WTC11 (cell line): ENCODE data around the gene LARP1B. TPM values are rescaled to one million over a fixed set of nuclear protein-coding genes. Genes with fewer than 3 reads are reported as not detected.

Experiments
- ATAC-seq: fragments of 200-7000 bp; cut with Tn5 transposase; 2 replicates; pipeline ENCODE4 v1.10.0; 2021; ENCODE audit warnings: mild to moderate bottlenecking, moderate library complexity
- CTCF ChIA-PET: fragments of 300-600 bp; sonication (Branson Sonifier 250); formaldehyde crosslinking; loops from one replicate; lab custom pipeline; 2021; ENCODE audit warnings: antibody characterized with exemption; lab: Charles Lee
- POLR2A ChIA-PET: fragments of 350-600 bp; sonication (Branson Sonifier 250); formaldehyde crosslinking; loops from one replicate; lab custom pipeline; 2021; ENCODE audit warnings: antibody characterized with exemption; lab: Charles Lee
- DNase-seq: peaks from one replicate; pipeline ENCODE4 v3.0.0; 2021; ENCODE audit warnings: low spot score
- H3K27ac Mint-ChIP-seq: 2 replicates; pipeline ENCODE4 v1.8.0; 2021; ENCODE audit warnings: mixed read lengths
- H3K27me3 Mint-ChIP-seq: 2 replicates; pipeline ENCODE4 v1.8.0; 2021; ENCODE audit warnings: low read depth, mild to moderate bottlenecking, moderate library complexity, mixed read lengths
- H3K36me3 Mint-ChIP-seq: 2 replicates; pipeline ENCODE4 v1.8.0; 2021; ENCODE audit warnings: mixed read lengths
- H3K4me1 Mint-ChIP-seq: 2 replicates; pipeline ENCODE4 v1.8.0; 2022; ENCODE audit warnings: mixed read lengths
- H3K4me3 Mint-ChIP-seq: 2 replicates; pipeline ENCODE4 v1.8.0; 2021; ENCODE audit warnings: mild to moderate bottlenecking, moderate library complexity, mixed read lengths
- H3K9me3 Mint-ChIP-seq: 2 replicates; pipeline ENCODE4 v1.8.0; 2021; ENCODE audit warnings: mixed read lengths
- ATF1 ChIP-seq: sonication (generic); formaldehyde crosslinking; IDR thresholded peaks from 2 replicates; pipeline ENCODE4 v1.8.1; 2023; ENCODE audit warnings: mild to moderate bottlenecking, moderate library complexity, missing genetic modification reagents
- ATF2 ChIP-seq: sonication (generic); formaldehyde crosslinking; IDR thresholded peaks from 2 replicates; pipeline ENCODE4 v1.8.1; 2022; ENCODE audit warnings: low read depth, missing genetic modification reagents, borderline replicate concordance
- ATF6 ChIP-seq: sonication (generic); formaldehyde crosslinking; IDR thresholded peaks from 2 replicates; pipeline ENCODE4 v1.8.1; 2023; ENCODE audit warnings: mild to moderate bottlenecking, missing genetic modification reagents
- CREB1 ChIP-seq: sonication (generic); formaldehyde crosslinking; IDR thresholded peaks from 2 replicates; pipeline ENCODE4 v1.8.0; 2023; ENCODE audit warnings: mild to moderate bottlenecking, missing genetic modification reagents
- CREM ChIP-seq: sonication (generic); formaldehyde crosslinking; IDR thresholded peaks from 2 replicates; pipeline ENCODE4 v1.8.1; 2022; ENCODE audit warnings: mild to moderate bottlenecking, missing genetic modification reagents, moderate library complexity
- E2F1 ChIP-seq: sonication (generic); formaldehyde crosslinking; IDR thresholded peaks from 2 replicates; pipeline ENCODE4 v1.8.0; 2022; ENCODE audit warnings: mild to moderate bottlenecking, missing genetic modification reagents
- ELF4 ChIP-seq: sonication (generic); formaldehyde crosslinking; IDR thresholded peaks from 2 replicates; pipeline ENCODE4 v1.8.1; 2022; ENCODE audit warnings: low read depth, mild to moderate bottlenecking, moderate library complexity, missing genetic modification reagents
- FOXK1 ChIP-seq: sonication (generic); formaldehyde crosslinking; IDR thresholded peaks from 2 replicates; pipeline ENCODE4 v1.8.0; 2022; ENCODE audit warnings: mild to moderate bottlenecking, moderate library complexity, missing genetic modification reagents
- FOXP1 ChIP-seq: sonication (generic); formaldehyde crosslinking; IDR thresholded peaks from 2 replicates; pipeline ENCODE4 v1.8.0; 2022; ENCODE audit warnings: missing genetic modification reagents, mild to moderate bottlenecking, moderate library complexity, borderline replicate concordance
- GRHL2 ChIP-seq: fragments of 250-450 bp; sonication (Bioruptor Pico); IDR thresholded peaks from 2 replicates; pipeline ENCODE4 v1.8.0; 2022; ENCODE audit warnings: mild to moderate bottlenecking, moderate library complexity; ENCODE audit not compliant: insufficient replicate concordance, severe bottlenecking
- HMGA2 ChIP-seq: fragments of 250-450 bp; sonication (Bioruptor Pico); IDR thresholded peaks from 2 replicates; pipeline ENCODE4 v1.4.0; 2021; ENCODE audit warnings: mild to moderate bottlenecking, moderate library complexity
- HMGXB4 ChIP-seq: sonication (generic); formaldehyde crosslinking; IDR thresholded peaks from 2 replicates; pipeline ENCODE4 v1.8.1; 2023; ENCODE audit warnings: mild to moderate bottlenecking, moderate library complexity, missing genetic modification reagents
- KAT7 ChIP-seq: sonication (generic); formaldehyde crosslinking; IDR thresholded peaks from 2 replicates; pipeline ENCODE4 v1.8.1; 2023; ENCODE audit warnings: missing genetic modification reagents, mild to moderate bottlenecking, borderline replicate concordance
- NR1H2 ChIP-seq: sonication (generic); formaldehyde crosslinking; IDR thresholded peaks from 2 replicates; pipeline ENCODE4 v1.9.0; 2021; ENCODE audit warnings: mild to moderate bottlenecking, moderate library complexity, missing genetic modification reagents
- OVOL2 ChIP-seq: fragments of 250-450 bp; sonication (Bioruptor Pico); IDR thresholded peaks from 2 replicates; pipeline ENCODE4 v1.9.0; 2021; ENCODE audit warnings: mild to moderate bottlenecking, borderline replicate concordance
- RORB ChIP-seq: fragments of 250-450 bp; sonication (Bioruptor Pico); IDR thresholded peaks from 2 replicates; pipeline ENCODE4 v1.9.0; 2021; ENCODE audit warnings: mild to moderate bottlenecking
- USF1 ChIP-seq: sonication (generic); formaldehyde crosslinking; IDR thresholded peaks from 2 replicates; pipeline ENCODE4 v1.8.0; 2022; ENCODE audit warnings: mild to moderate bottlenecking, missing genetic modification reagents
- ZBTB21 ChIP-seq: sonication (generic); formaldehyde crosslinking; IDR thresholded peaks from 2 replicates; pipeline ENCODE4 v1.8.1; 2023; ENCODE audit warnings: mild to moderate bottlenecking, missing genetic modification reagents, borderline replicate concordance
- ZNF121 ChIP-seq: sonication (generic); formaldehyde crosslinking; IDR thresholded peaks from 2 replicates; pipeline ENCODE4 v1.8.0; 2023; ENCODE audit warnings: missing genetic modification reagents
- ZNF232 ChIP-seq: sonication (generic); formaldehyde crosslinking; IDR thresholded peaks from 2 replicates; pipeline ENCODE4 v1.8.0; 2022; ENCODE audit warnings: mild to moderate bottlenecking, missing genetic modification reagents
- ZNF317 ChIP-seq: sonication (generic); formaldehyde crosslinking; IDR thresholded peaks from 2 replicates; pipeline ENCODE4 v1.8.1; 2023; ENCODE audit warnings: low read depth, mild to moderate bottlenecking, moderate library complexity, missing genetic modification reagents, borderline replicate concordance
- ZNF416 ChIP-seq: fragments of 250-450 bp; sonication (Bioruptor Pico); IDR thresholded peaks from 2 replicates; pipeline ENCODE4 v1.9.0; 2021; ENCODE audit warnings: mild to moderate bottlenecking, inconsistent platforms
- ZNF425 ChIP-seq: fragments of 250-450 bp; sonication (Bioruptor Pico); conservative IDR thresholded peaks from 2 replicates; pipeline ENCODE4 v1.9.0; 2021; ENCODE audit warnings: mild to moderate bottlenecking
- ZNF671 ChIP-seq: fragments of 250-450 bp; sonication (Bioruptor Pico); IDR thresholded peaks from 2 replicates; pipeline ENCODE4 v1.8.0; 2021; ENCODE audit warnings: mild to moderate bottlenecking
- total RNA-seq: library from RNA; stranded (reverse); gene quantifications from 3 replicates; pipeline ENCODE4 v1.2.3, GENCODE V29; 2021

Gene LARP1B
- total RNA-seq, 1 experiment from 2014 or later = 35.6 TPM

GRCh38 chr4:128123036-128123435, 61.9 kb downstream of the LARP1B start:
- Mint-ChIP-seq H3K27ac (no peak overlapping the region), H3K4me1 (no peaks in the 10 kb centered on the region), H3K27me3 (no peaks in the 10 kb centered on the region), H3K36me3 (peaks cover 25% of the 10 kb centered on the region), H3K4me3 (no peak overlapping the region), H3K9me3 (no peaks in the 10 kb centered on the region)
- no peak for TF ChIP-seq CREM (CRISPR knock-in tag)
- no peak for TF ChIP-seq ATF1 (CRISPR knock-in tag)
- TF ChIP-seq ZBTB21 (CRISPR knock-in tag) = no peak
- TF ChIP-seq RORB = no peak
- no peak for TF ChIP-seq ZNF671 (CRISPR knock-in tag)
- no peak for TF ChIP-seq ELF4 (CRISPR knock-in tag)
- no peak for TF ChIP-seq FOXP1 (CRISPR knock-in tag)
- no peak for TF ChIP-seq ZNF425 (CRISPR knock-in tag)
- no peak for TF ChIP-seq ATF6
- TF ChIP-seq HMGA2 = no peak
- no peak for TF ChIP-seq NR1H2 (CRISPR knock-in tag)
- TF ChIP-seq FOXK1 (CRISPR knock-in tag) = no peak
- TF ChIP-seq GRHL2 = no peak
- TF ChIP-seq KAT7 (CRISPR knock-in tag) = no peak
- no peak for TF ChIP-seq E2F1
- no peak for TF ChIP-seq ZNF121 (CRISPR knock-in tag)
- TF ChIP-seq HMGXB4 (CRISPR knock-in tag) = no peak
- no peak for TF ChIP-seq OVOL2 (CRISPR knock-in tag)
- ATAC-seq (no peak), DNase-seq (no peak)
- ChIA-PET CTCF (no interaction called here), POLR2A (interaction anchor here (0.5 kb wide), 1 partner anchor 102 kb away, joined by 4 read pairs; no protein-coding TSS in a partner anchor)

- DNase-seq (no peak), ATAC-seq (no peak)
- no peak overlapping the region for H3K27ac Mint-ChIP-seq
- H3K4me1 Mint-ChIP-seq = no peaks in the 10 kb centered on the region
- H3K27me3 Mint-ChIP-seq = no peaks in the 10 kb centered on the region
- H3K4me3 Mint-ChIP-seq = no peak overlapping the region
- POLR2A ChIA-PET = no interaction called here
- peaks cover 36% of the 10 kb centered on the region for H3K9me3 Mint-ChIP-seq
- peaks cover 51% of the 10 kb centered on the region for H3K36me3 Mint-ChIP-seq
- TF ChIP-seq USF1 (CRISPR knock-in tag) (no peak), ZNF416 (CRISPR knock-in tag) (no peak), ZNF232 (CRISPR knock-in tag) (no peak), ZNF317 (CRISPR knock-in tag) (no peak), ATF2 (CRISPR knock-in tag) (no peak), KAT7 (CRISPR knock-in tag) (no peak), CREB1 (CRISPR knock-in tag) (no peak)
- CTCF ChIA-PET = interaction anchor here (1.2 kb wide), 1 partner anchor 62 kb away, joined by 4 read pairs; no protein-coding TSS in a partner anchor
Measured at GRCh38 chr4:128130621-128131020, 69.5 kb downstream of the LARP1B start.
